NT2/D1 (cell line): ENCODE results near the gene NEURL4.

ENCODE experiments used
- SUZ12 ChIP-seq: IDR thresholded peaks from 2 replicates; pipeline ENCODE4 v1.6.1; 2011; ENCODE audit not compliant: insufficient read length, insufficient read depth; ENCODE audit errors: extremely low read depth
- YY1 ChIP-seq: IDR thresholded peaks from 2 replicates; pipeline ENCODE4 v1.6.1; 2011; ENCODE audit not compliant: insufficient read length, insufficient read depth

DNA sequence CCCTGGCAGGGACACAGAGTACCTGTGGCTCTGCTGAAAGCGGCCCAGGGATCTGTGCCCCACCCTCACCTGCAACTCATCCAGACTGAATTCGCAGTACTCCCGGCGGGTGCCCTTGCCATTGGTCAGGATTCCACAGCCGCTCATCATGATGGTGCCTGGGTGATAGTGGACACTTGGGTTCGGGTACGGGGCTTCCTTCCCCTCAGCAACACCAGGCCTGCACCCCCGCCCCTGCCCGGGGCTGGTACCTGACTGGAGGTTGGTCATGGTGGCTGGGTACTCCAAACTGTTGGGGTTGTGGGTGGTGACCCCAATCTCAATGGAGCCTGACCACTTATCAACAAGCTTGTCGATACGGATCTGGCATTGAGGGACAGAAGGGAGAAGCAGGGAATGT, 2.9 kb downstream of the NEURL4 start:
- TF ChIP-seq YY1: no peak
- no peak for TF ChIP-seq SUZ12
